Posterior cingulate gyrus (tissue), 11 donors: ENCODE data around the gene KCND1.

Experiments used
- DNase-seq, 10 donors: peaks; one replicate each; pipeline versions ENCODE4 v3.0.0 to v3.0.0-alpha.2; 2020 to 2021; ENCODE audit warnings: mixed read lengths in 3 of 10
- intact Hi-C: fragments of 100-400 bp; cut with DNase I; formaldehyde crosslinking; loops from one replicate; pipeline ENCODE4 v1.15.1; 2023

KCND1 gene

DNA sequence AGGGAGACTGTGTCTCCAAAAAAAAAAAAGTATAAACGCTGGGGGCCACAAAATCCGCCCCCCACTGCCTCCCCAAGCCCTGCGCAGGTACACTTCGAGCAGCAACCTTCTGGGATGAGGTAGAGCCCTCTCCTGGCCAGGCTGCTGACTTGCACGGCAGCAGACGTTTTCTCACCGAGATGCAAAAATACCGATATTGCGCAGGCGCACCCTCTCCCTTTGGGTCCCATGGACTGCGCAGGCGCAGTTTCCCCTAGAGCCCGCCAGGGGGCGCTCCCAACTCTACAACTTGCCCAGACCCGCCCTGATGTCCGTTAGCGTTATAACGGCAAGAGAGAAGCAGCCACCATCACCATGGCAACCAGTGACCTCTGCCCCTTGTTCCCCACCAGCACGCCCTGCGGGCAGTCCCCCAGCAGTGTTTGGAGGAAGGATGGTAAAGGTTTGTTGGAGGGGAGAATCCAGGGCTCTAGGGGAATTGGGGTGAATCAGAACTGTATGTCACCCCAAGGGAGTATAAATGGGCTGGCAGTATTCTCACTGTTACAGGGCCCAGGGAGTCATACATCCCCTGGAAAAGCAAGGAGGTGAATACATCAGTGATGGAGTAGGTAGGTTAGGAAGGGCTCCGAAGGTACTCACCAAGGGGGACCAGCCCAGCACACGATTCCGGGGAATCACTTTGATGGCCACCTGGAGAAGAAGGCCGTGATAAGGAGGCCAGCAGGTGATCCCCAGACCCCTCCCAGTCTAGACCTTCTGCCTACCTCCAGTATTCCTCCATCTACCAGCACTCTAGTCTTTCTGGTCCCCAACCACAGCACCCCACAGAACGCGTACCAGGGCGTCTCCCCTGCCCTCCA lies 54.3 kb downstream of the KCND1 start:
- DNase-seq: peak; percentile 67 to 97 (median 78)
- intact Hi-C loops: loop anchor here (5.0 kb wide), 1 partner anchor 40 kb away; the partner anchor contains the start of gene OTUD5

DNA sequence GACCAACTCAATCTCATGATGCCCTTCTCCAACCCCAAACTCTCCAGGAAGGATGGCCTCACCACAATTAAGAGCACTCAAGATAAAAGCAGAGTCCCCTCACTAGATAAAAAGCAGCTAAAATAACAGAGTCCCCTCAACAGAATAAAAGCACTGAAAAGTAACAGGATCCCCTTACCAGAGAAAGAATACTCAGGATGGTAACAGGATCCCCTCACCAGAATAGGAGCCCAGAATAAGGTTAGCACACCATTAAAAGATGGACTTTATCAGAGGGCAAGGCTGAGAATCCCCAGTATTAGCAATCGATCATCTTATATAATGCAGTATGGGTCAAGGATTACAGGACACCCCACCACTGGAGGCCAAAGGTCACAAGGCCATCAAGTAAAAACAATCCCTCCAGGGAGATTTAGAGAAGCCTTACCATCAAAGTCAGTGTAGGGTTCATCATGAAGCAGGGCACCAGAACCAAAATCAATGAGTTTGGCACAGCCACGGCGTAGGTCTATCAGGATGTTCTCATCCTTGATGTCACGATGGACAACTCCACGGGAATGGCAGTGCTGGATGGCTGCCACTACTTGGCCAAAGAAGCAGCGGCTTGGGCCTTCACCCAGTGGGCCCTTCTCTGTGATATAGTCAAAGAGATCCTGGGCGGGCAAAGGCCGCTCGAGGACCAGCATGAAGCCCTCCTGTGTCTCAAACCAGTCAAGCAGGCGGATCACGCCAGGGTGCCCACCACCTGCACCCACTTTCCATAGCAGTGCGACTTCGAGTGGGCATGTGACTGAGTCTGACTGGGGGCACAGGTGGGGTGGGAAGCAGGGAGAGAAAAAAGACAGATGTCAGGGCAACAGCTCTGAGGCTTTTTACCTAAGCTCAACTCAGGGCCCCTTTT lies 56.8 kb downstream of the KCND1 start:
- peak in 2 of 10 donors; percentile 56 to 63 for DNase-seq
- intact Hi-C loops: loop anchor here (5.0 kb wide), 1 partner anchor 42 kb away; the partner anchor contains the start of gene OTUD5

- intact Hi-C loops: no loop called here
- DNase-seq: peak in 2 of 10 donors; percentile 4 to 45
These were observed 57.9 kb downstream of the KCND1 start for GRCh38 chrX:48913605-48914366.

GRCh38 chrX:48911412-48912182 lies 60.0 kb downstream of the KCND1 start, which contains the start of gene SLC35A2:
Gene SLC35A2, minus strand, starts transcription at chrX:48911646. Its CDS starts 10 bp downstream, at chrX:48911636.
- peak; percentile 75 to 97 (median 88) for DNase-seq
- intact Hi-C loops: no loop called here
